ENCODE results near the gene ARHGAP10. TPM values are rescaled to one million over a fixed set of nuclear protein-coding genes. Genes with fewer than 3 reads are reported as not detected.

The ARHGAP10 gene
- total RNA-seq, 2 donors from 2014 or later, result 23.9 to 28.7 TPM

DNA sequence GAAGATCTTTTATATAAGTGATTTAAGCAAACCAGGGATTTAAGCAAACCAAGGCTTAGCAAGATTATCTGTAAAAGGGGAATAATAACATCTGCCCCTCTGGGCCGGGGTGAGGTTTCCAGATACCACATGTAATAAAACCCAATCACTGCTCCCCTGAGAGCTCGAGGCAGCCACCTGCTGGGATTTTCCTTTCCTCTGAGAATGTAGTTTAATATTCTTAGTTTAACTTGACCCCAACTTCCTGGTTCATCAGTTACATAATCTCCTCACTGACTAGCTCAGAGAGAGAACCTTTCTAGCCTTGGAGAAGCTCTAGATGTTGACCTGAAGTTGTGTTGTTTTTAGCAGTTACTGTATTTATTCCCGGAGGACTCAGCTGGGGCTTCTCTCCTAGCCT lies 322.4 kb downstream of the ARHGAP10 start:
- WGBS, 2 donors, result 30 to 45% methylated on average over 3 of the region's 3 CpGs
- ATAC-seq (peak; percentile 74), DNase-seq (no peak)
- Histone ChIP-seq H3K27ac (peak overlapping the region in 2 of 4 donors; percentile 40 to 43), H3K36me3 (replicated peaks in 1 of 2; ENCODE audit: insufficient read depth in 1 of 2, low read depth in 2 of 2) (no peaks in the 10 kb centered on the region), H3K4me1 (peaks cover 13% of the 10 kb centered on the region), H3K4me3 (no peak overlapping the region), H3K27me3 (no peaks in the 10 kb centered on the region), H3K9me3 (no peaks in the 10 kb centered on the region)
- intact Hi-C loops (cut with DNase I), result no loop called here
- no peak for TF ChIP-seq POLR2A (IDR thresholded peaks at IDR 0.05)
- TF ChIP-seq, protein P1, sequence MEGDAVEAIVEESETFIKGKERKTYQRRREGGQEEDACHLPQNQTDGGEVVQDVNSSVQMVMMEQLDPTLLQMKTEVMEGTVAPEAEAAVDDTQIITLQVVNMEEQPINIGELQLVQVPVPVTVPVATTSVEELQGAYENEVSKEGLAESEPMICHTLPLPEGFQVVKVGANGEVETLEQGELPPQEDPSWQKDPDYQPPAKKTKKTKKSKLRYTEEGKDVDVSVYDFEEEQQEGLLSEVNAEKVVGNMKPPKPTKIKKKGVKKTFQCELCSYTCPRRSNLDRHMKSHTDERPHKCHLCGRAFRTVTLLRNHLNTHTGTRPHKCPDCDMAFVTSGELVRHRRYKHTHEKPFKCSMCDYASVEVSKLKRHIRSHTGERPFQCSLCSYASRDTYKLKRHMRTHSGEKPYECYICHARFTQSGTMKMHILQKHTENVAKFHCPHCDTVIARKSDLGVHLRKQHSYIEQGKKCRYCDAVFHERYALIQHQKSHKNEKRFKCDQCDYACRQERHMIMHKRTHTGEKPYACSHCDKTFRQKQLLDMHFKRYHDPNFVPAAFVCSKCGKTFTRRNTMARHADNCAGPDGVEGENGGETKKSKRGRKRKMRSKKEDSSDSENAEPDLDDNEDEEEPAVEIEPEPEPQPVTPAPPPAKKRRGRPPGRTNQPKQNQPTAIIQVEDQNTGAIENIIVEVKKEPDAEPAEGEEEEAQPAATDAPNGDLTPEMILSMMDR (IDR thresholded peaks at IDR 0.05), result peak in 2 of 7 experiments; percentile 3 to 6

DNA sequence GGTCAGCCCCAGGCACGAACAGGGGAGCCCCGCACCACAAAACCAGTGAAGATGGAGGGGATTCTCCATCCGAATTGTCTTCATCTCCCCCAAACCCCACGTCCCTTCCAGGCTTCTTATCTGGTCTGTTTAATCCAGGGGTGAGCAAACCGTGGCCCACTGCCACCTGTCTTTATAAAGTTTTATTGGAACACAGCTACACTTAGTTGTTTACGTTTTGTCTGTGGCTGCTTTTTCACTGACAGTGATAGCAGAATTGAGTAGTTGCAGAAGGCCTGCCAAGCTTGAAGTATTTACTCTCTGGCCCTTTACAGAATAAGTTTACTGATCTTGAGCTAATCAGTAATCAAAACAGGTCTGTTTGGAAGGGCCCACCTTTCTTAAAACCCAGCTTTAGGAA lies 324.0 kb downstream of the ARHGAP10 start:
- Histone ChIP-seq H3K9me3 (no peaks in the 10 kb centered on the region), H3K4me3 (no peak overlapping the region), H3K4me1 (peaks cover 25% of the 10 kb centered on the region), H3K27me3 (no peaks in the 10 kb centered on the region), H3K36me3 (replicated peaks in 1 of 2; ENCODE audit: insufficient read depth in 1 of 2, low read depth in 2 of 2) (no peaks in the 10 kb centered on the region), H3K27ac (no peak overlapping the region)
- no peak for ATAC-seq
- 80 to 81% methylated on average over 6 of the region's 6 CpGs for WGBS, 2 donors
- TF ChIP-seq, protein P1 (IDR thresholded peaks at IDR 0.05), result no peak
- TF ChIP-seq POLR2A (IDR thresholded peaks at IDR 0.05), result no peak
- DNase-seq, result no peak
- intact Hi-C loops (cut with DNase I), result no loop called here

DNA sequence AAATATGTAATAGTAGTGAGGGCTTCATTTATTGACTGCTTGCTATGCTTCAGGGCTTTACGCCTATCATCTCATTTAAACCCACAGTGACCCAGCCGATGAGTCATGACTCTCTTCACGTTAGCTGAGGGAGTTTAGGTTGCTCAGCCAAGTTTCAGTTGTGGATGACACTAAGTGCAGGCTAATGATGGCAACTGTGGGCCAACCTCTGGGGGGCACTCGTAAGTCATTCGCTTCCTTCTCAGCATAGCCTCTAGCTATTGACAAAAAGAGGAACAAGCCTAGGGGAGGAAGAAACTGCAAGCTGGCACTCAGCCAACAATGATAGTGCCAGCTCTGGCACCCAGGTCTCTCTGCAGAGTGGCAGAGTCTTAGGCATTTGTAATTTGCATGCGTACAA lies 325.0 kb downstream of the ARHGAP10 start:
- ATAC-seq (no peak), DNase-seq (peak; percentile 25 to 66 (median 32))
- Histone ChIP-seq H3K4me3 (no peak overlapping the region), H3K4me1 (peaks cover 25% of the 10 kb centered on the region), H3K27me3 (no peaks in the 10 kb centered on the region), H3K27ac (no peak overlapping the region), H3K9me3 (no peaks in the 10 kb centered on the region), H3K36me3 (replicated peaks in 1 of 2; ENCODE audit: insufficient read depth in 1 of 2, low read depth in 2 of 2) (no peaks in the 10 kb centered on the region)
- 44 to 81% methylated on average over 6 of the region's 6 CpGs for WGBS, 2 donors
- TF ChIP-seq, protein P1 (IDR thresholded peaks at IDR 0.05), result peak in 2 of 7 experiments; percentile 8 to 23
- no peak for TF ChIP-seq POLR2A (IDR thresholded peaks at IDR 0.05)
- intact Hi-C loops (cut with DNase I), result no loop called here

DNA sequence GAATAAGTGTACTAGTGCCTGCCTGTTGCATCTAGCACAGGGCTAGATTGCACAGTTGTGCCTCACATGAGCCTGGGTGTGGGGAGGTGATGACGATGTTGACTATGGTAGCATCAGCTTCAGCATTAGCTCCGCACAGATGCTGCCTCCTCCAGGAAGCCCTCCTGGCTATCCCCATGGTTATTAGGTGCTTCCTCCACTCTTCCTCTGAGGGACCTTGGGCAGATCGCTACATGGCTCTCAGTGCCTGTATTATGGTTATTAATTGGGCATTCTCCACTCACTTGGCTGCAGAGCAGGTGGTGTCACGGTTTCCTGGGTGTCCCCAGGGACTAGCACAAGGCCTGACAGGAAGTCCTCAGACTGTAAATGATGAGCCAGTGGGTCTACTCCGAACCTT lies 325.6 kb downstream of the ARHGAP10 start:
- ATAC-seq (no peak), DNase-seq (no peak)
- Histone ChIP-seq H3K27me3 (no peaks in the 10 kb centered on the region), H3K36me3 (replicated peaks in 1 of 2; ENCODE audit: insufficient read depth in 1 of 2, low read depth in 2 of 2) (no peaks in the 10 kb centered on the region), H3K4me1 (peaks cover 23% of the 10 kb centered on the region), H3K4me3 (no peak overlapping the region), H3K27ac (no peak overlapping the region), H3K9me3 (no peaks in the 10 kb centered on the region)
- intact Hi-C loops (cut with DNase I), result no loop called here
- WGBS, 2 donors, result 81 to 83% methylated on average over 4 to 5 of the region's 5 CpGs
- no peak for TF ChIP-seq POLR2A (IDR thresholded peaks at IDR 0.05)
- TF ChIP-seq, protein P1 (IDR thresholded peaks at IDR 0.05), result no peak
